HepG2 (cell line): ENCODE data around the gene HOXC5. TPM values are rescaled to one million over a fixed set of nuclear protein-coding genes. Genes with fewer than 3 reads are reported as not detected.

Experiments used
- ATAC-seq: fragments of 200-7000 bp; cut with Tn5 transposase; 3 replicates; pipeline ENCODE4 v1.9.1; 2020; ENCODE audit warnings: mild to moderate bottlenecking, moderate library complexity
- BruUV-seq: library from RNA; stranded (reverse); fragments of 400-500 nt; replicated peaks from 2 replicates; lab custom pipeline; 2021; lab: Mats Ljungman, UMichigan
- CTCF ChIA-PET: fragments of 300-600 bp; formaldehyde crosslinking; extraction: SDS; loops from one replicate; lab custom pipeline; 2021; ENCODE audit warnings: low total read pairs, inconsistent platforms, low intra/inter-chr PET ratio; lab: Yijun Ruan, JAX
- POLR2A ChIA-PET: fragments of 350-600 bp; sonication (Branson Sonifier 250); formaldehyde crosslinking; loops from one replicate; lab custom pipeline; 2020; ENCODE audit warnings: antibody characterized with exemption, inconsistent platforms; lab: Yijun Ruan, JAX
- DNase-seq: peaks from one replicate; pipeline ENCODE4 v3.0.0-alpha.2; 2015; ENCODE audit warnings: low spot score
- FAIRE-seq: peaks from 3 replicates; lab custom pipeline; 2011; peaks lifted over from hg19 to GRCh38; lab: Jason Lieb, UNC
- H2AFZ ChIP-seq: one replicate; pipeline ENCODE4 v1.6.1; 2011; ENCODE audit warnings: low read length, inconsistent platforms
- H3K27ac ChIP-seq: fragments of 300-600 bp; 3 replicates; pipeline ENCODE4 v1.8.0; 2011; ENCODE audit warnings: mixed run types, mild to moderate bottlenecking, mixed read lengths, low read length, inconsistent platforms; ENCODE audit not compliant: insufficient read depth; ENCODE audit errors: extremely low read length
- H3K27me3 ChIP-seq, 2 experiments: fragments of 200-600 bp in 1 of 2; 2 replicates in 1 of 2; 3 replicates in 1 of 2; pipeline versions ENCODE4 v1.6.0 to v1.8.0; 2011; ENCODE audit warnings: low read length in 2 of 2, mild to moderate bottlenecking in 2 of 2, moderate library complexity in 2 of 2, inconsistent platforms in 1 of 2; ENCODE audit not compliant: insufficient read depth in 2 of 2, control insufficient read depth in 1 of 2
- H3K36me3 ChIP-seq, 2 experiments: fragments of 200-600 bp in 1 of 2; replicated peaks in 1 of 2; 2 replicates in 1 of 2; 3 replicates in 1 of 2; pipeline versions ENCODE4 v1.5.1 to v1.8.0; 2011; ENCODE audit warnings: low read length in 2 of 2, inconsistent platforms in 1 of 2; ENCODE audit not compliant: insufficient read depth in 2 of 2, control insufficient read depth in 1 of 2
- H3K4me1 ChIP-seq: 2 replicates; pipeline ENCODE4 v1.5.1; 2012; ENCODE audit warnings: low read length, inconsistent platforms; ENCODE audit not compliant: insufficient read depth
- H3K4me2 ChIP-seq: 2 replicates; pipeline ENCODE4 v1.6.0; 2011; ENCODE audit warnings: low read depth, low read length, inconsistent platforms
- H3K4me3 ChIP-seq, 3 experiments: fragments of 200-600 bp in 1 of 3; sonication (generic), shearing (Covaris generic) in 1 of 3; replicated peaks in 1 of 3; 2 replicates each; pipeline ENCODE4 v1.5.1; 2011 to 2016; ENCODE audit warnings: low read length in 3 of 3, inconsistent platforms in 2 of 3, low read depth in 2 of 3, mild to moderate bottlenecking in 2 of 3, control low read depth in 1 of 3, mixed read lengths in 1 of 3; ENCODE audit not compliant: insufficient read depth in 1 of 3
- H3K79me2 ChIP-seq: one replicate; pipeline ENCODE4 v1.6.1; 2011; ENCODE audit warnings: low read length, inconsistent platforms; ENCODE audit not compliant: insufficient read depth
- H3K9ac ChIP-seq: 2 replicates; pipeline ENCODE4 v1.6.0; 2011; ENCODE audit warnings: mild to moderate bottlenecking, low read depth, low read length, inconsistent platforms; ENCODE audit not compliant: insufficient read depth
- H3K9me3 ChIP-seq: 2 replicates; pipeline ENCODE4 v1.5.1; 2012; ENCODE audit warnings: mild to moderate bottlenecking, low read length
- H4K20me1 ChIP-seq: 2 replicates; pipeline ENCODE4 v1.6.0; 2011; ENCODE audit warnings: inconsistent platforms, mild to moderate bottlenecking, low read length, moderate library complexity; ENCODE audit not compliant: insufficient read depth
- HNRNPL ChIP-seq: fragments of 200-400 bp; formaldehyde crosslinking; IDR thresholded peaks from 2 replicates; pipeline ENCODE4 v1.6.1; 2017; ENCODE audit warnings: mild to moderate bottlenecking, low read depth, low read length
- SSRP1 ChIP-seq: IDR thresholded peaks from 2 replicates; pipeline ENCODE4 v1.6.1; 2016; ENCODE audit warnings: control low read depth
- TCF7L2 ChIP-seq: IDR thresholded peaks from 2 replicates; pipeline ENCODE4 v1.6.1; 2011; ENCODE audit warnings: mild to moderate bottlenecking, low read depth, low read length, moderate library complexity
- ZKSCAN1 ChIP-seq: fragments of 150-350 bp; IDR thresholded peaks from 2 replicates; pipeline ENCODE4 v1.6.1; 2014; ENCODE audit warnings: low read length
- ZNF7 ChIP-seq: IDR thresholded peaks from 2 replicates; pipeline ENCODE4 v1.6.1; 2016; ENCODE audit warnings: missing biosample characterization, missing genetic modification reagents
- whole genome bisulfite sequencing: methylation state at CpG from one replicate; pipeline ENCODE4 v1.1.6; 2017; ENCODE audit warnings: low lambda C conversion rate; 5-methylcytosine and 5-hydroxymethylcytosine counted together
- in situ Hi-C: cut with HindIII; loops from 2 replicates; pipeline ENCODE4 v1.10.0; 2017; ENCODE audit warnings: low pct_unique_long_range_greater_than_20kb; ENCODE audit not compliant: extremely low pct_ligation_motif_present
- intact Hi-C: fragments of 100-400 bp; cut with micrococcal nuclease; formaldehyde crosslinking; loops from one replicate; pipeline ENCODE4 v1.10.0; 2022; ENCODE audit not compliant: unreplicated experiment
- polyA plus RNA-seq, 8 experiments: library from polyadenylated mRNA; depleted of rRNA in 3 of 8; stranded (reverse) in 7 of 8; unstranded in 1 of 8; fragments of >200 nt; fragmentation: Illumina TruSeq in 4 of 8; extraction: Trizol in 4 of 8; gene quantifications; 2 replicates each; pipeline versions ENCODE4 v1.2.1 to v1.2.3, GENCODE V29; 2011 to 2016; ENCODE audit warnings: low read depth in 4 of 8, missing spikeins in 1 of 8, mixed read lengths in 1 of 8; ENCODE audit not compliant: insufficient read depth in 1 of 8
- total RNA-seq, 5 experiments: library from RNA; depleted of rRNA; stranded (reverse); fragments of >200 nt; fragmentation: Illumina TruSeq; extraction: Trizol; gene quantifications; 2 replicates each; pipeline ENCODE4 v1.2.3, GENCODE V29; 2016; ENCODE audit warnings: low read depth in 1 of 5
- TF ChIP-seq, protein P1 (sequence below): IDR thresholded peaks from 2 replicates; pipeline ENCODE4 v1.6.1; 2012; ENCODE audit warnings: low read length, improper control_type of control experiment
- TF ChIP-seq, protein P2 (sequence below), 2 experiments: sonication (generic) in 1 of 2; formaldehyde crosslinking in 1 of 2; IDR thresholded peaks; 2 replicates each; pipeline versions ENCODE4 v1.4.0 to v1.6.1; 2016 to 2020; ENCODE audit warnings: borderline replicate concordance in 1 of 2, low read depth in 1 of 2, mild to moderate bottlenecking in 1 of 2, missing genetic modification reagents in 1 of 2
- TF ChIP-seq, protein P3 (sequence below): sonication (generic); formaldehyde crosslinking; IDR thresholded peaks from 2 replicates; pipeline ENCODE4 v1.4.0; 2020; ENCODE audit warnings: missing genetic modification reagents
- TF ChIP-seq, protein P4 (sequence below): sonication (generic); formaldehyde crosslinking; IDR thresholded peaks from 2 replicates; pipeline ENCODE4 v1.8.0; 2022; ENCODE audit warnings: low read depth, missing genetic modification reagents
- TF ChIP-seq, protein P5 (sequence below): sonication (generic); formaldehyde crosslinking; IDR thresholded peaks from 2 replicates; pipeline ENCODE4 v1.4.0; 2020; ENCODE audit warnings: missing genetic modification reagents

The HOXC5 gene
- total and polyA plus RNA-seq, 2 of the 13 experiments (the other 11 are each of a cell fraction or from before 2014, with no cell fraction given) = not detected

DNA sequence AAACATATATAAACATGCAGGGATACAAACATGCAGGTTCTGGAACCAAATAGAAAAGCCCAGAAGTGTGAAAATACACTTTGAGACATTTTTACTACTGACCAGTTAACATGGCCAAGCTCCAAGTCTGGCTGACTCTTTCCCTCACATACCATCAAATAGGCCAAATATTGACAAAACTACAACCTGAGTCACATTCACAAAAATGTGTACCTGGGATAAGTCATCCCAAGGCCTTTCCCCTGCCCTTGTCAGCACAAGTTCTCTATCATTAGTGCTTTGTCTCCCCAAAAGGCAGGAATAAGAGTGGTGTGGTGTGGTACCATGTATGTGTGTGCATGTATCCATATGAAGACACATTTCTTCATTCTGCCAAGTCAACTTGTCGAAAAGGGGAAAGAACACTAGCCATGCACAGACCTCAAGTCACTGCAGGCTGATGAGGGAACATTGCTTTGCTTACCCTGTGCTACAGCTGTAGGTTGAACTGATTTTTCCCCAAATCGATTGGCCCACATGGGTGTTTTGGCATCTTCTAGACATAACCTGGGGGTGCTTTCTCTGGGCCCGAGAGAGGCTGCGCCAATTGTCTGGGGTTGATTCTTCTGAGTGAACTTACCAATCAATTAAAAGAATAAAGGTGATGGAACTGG lies 35.7 kb downstream of the HOXC5 start:
- ChIA-PET POLR2A (no interaction called here), CTCF (no interaction called here)
- ATAC-seq (no peak), FAIRE-seq (no peak), DNase-seq (no peak)
- no peak overlapping the region for H2AFZ ChIP-seq
- intact Hi-C loops (no loop called here), in situ Hi-C loops (no loop called here)
- no peak overlapping the region for H3K4me2 ChIP-seq
- no peak overlapping the region for H3K27ac ChIP-seq
- H3K4me3 ChIP-seq = no peak overlapping the region
- no TSS peak for BruUV-seq
- no peaks in the 10 kb centered on the region for H3K36me3 ChIP-seq
- H4K20me1 ChIP-seq = no peaks in the 10 kb centered on the region
- no peaks in the 10 kb centered on the region for H3K79me2 ChIP-seq
- TF ChIP-seq TCF7L2 (no peak), SSRP1 (CRISPR knock-in tag) (no peak), HNRNPL (no peak), ZNF7 (no peak), ZKSCAN1 (no peak)
- TF ChIP-seq, protein P1, sequence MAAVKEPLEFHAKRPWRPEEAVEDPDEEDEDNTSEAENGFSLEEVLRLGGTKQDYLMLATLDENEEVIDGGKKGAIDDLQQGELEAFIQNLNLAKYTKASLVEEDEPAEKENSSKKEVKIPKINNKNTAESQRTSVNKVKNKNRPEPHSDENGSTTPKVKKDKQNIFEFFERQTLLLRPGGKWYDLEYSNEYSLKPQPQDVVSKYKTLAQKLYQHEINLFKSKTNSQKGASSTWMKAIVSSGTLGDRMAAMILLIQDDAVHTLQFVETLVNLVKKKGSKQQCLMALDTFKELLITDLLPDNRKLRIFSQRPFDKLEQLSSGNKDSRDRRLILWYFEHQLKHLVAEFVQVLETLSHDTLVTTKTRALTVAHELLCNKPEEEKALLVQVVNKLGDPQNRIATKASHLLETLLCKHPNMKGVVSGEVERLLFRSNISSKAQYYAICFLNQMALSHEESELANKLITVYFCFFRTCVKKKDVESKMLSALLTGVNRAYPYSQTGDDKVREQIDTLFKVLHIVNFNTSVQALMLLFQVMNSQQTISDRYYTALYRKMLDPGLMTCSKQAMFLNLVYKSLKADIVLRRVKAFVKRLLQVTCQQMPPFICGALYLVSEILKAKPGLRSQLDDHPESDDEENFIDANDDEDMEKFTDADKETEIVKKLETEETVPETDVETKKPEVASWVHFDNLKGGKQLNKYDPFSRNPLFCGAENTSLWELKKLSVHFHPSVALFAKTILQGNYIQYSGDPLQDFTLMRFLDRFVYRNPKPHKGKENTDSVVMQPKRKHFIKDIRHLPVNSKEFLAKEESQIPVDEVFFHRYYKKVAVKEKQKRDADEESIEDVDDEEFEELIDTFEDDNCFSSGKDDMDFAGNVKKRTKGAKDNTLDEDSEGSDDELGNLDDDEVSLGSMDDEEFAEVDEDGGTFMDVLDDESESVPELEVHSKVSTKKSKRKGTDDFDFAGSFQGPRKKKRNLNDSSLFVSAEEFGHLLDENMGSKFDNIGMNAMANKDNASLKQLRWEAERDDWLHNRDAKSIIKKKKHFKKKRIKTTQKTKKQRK = no peak
- TF ChIP-seq, protein P2, sequence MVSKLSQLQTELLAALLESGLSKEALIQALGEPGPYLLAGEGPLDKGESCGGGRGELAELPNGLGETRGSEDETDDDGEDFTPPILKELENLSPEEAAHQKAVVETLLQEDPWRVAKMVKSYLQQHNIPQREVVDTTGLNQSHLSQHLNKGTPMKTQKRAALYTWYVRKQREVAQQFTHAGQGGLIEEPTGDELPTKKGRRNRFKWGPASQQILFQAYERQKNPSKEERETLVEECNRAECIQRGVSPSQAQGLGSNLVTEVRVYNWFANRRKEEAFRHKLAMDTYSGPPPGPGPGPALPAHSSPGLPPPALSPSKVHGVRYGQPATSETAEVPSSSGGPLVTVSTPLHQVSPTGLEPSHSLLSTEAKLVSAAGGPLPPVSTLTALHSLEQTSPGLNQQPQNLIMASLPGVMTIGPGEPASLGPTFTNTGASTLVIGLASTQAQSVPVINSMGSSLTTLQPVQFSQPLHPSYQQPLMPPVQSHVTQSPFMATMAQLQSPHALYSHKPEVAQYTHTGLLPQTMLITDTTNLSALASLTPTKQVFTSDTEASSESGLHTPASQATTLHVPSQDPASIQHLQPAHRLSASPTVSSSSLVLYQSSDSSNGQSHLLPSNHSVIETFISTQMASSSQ (IDR thresholded peaks at IDR 0.05; ENCODE audit: low read depth) = no peak
- TF ChIP-seq, protein P2 (CRISPR knock-in tag; IDR thresholded peaks at IDR 0.05; ENCODE audit: borderline replicate concordance) = no peak
- TF ChIP-seq, protein P3, sequence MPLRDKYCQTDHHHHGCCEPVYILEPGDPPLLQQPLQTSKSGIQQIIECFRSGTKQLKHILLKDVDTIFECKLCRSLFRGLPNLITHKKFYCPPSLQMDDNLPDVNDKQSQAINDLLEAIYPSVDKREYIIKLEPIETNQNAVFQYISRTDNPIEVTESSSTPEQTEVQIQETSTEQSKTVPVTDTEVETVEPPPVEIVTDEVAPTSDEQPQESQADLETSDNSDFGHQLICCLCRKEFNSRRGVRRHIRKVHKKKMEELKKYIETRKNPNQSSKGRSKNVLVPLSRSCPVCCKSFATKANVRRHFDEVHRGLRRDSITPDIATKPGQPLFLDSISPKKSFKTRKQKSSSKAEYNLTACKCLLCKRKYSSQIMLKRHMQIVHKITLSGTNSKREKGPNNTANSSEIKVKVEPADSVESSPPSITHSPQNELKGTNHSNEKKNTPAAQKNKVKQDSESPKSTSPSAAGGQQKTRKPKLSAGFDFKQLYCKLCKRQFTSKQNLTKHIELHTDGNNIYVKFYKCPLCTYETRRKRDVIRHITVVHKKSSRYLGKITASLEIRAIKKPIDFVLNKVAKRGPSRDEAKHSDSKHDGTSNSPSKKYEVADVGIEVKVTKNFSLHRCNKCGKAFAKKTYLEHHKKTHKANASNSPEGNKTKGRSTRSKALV (CRISPR knock-in tag) = no peak
- TF ChIP-seq, protein P4, sequence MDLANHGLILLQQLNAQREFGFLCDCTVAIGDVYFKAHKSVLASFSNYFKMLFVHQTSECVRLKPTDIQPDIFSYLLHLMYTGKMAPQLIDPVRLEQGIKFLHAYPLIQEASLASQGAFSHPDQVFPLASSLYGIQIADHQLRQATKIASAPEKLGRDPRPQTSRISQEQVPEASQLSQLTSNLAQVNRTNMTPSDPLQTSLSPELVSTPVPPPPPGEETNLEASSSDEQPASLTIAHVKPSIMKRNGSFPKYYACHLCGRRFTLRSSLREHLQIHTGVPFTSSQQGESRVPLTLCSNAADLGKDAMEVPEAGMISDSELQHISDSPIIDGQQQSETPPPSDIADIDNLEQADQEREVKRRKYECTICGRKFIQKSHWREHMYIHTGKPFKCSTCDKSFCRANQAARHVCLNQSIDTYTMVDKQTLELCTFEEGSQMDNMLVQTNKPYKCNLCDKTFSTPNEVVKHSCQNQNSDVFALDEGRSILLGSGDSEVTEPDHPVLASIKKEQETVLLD (CRISPR knock-in tag) = no peak
- TF ChIP-seq, protein P5, sequence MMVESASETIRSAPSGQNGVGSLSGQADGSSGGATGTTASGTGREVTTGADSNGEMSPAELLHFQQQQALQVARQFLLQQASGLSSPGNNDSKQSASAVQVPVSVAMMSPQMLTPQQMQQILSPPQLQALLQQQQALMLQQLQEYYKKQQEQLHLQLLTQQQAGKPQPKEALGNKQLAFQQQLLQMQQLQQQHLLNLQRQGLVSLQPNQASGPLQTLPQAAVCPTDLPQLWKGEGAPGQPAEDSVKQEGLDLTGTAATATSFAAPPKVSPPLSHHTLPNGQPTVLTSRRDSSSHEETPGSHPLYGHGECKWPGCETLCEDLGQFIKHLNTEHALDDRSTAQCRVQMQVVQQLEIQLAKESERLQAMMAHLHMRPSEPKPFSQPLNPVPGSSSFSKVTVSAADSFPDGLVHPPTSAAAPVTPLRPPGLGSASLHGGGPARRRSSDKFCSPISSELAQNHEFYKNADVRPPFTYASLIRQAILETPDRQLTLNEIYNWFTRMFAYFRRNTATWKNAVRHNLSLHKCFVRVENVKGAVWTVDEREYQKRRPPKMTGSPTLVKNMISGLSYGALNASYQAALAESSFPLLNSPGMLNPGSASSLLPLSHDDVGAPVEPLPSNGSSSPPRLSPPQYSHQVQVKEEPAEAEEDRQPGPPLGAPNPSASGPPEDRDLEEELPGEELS (CRISPR knock-in tag) = no peak
- no peaks in the 10 kb centered on the region for H3K9me3 ChIP-seq
- 63% methylated on average over 4 of the region's 4 CpGs for WGBS
- no peaks in the 10 kb centered on the region for H3K4me1 ChIP-seq
- H3K9ac ChIP-seq = no peak overlapping the region
- no peaks in the 10 kb centered on the region; a peak in 1 of 5 replicates for H3K27me3 ChIP-seq
